ENCODE results near the gene CPNE2. TPM values are rescaled to one million over a fixed set of nuclear protein-coding genes. Genes with fewer than 3 reads are reported as not detected.

Gene CPNE2
- 10 to 100 TPM; 49.4 to 49.9 TPM for total RNA-seq
- polyA plus RNA-seq (ENCODE audit: insufficient read length in 6 of 6) = 10 to 100 TPM; 63.8 to 72.1 (median 67.8) TPM
- long read RNA-seq, donor 1, transcript CPNE2-201 (16 exons, 2,645 nt) = major isoform, 11 of 18 reads
- long read RNA-seq, donor 1, transcript CPNE2-209 (2 exons, 901 nt) = minor isoform, 7 of 18 reads
- long read RNA-seq, donor 1, partial matches to known transcripts = 0 of 18 reads
- long read RNA-seq, donor 1, other reads (novel, unspliced or antisense) = 0 of 18 reads
- long read RNA-seq, donor 2, transcript CPNE2-209 (2 exons, 901 nt) = minor isoform, 7 of 31 reads
- long read RNA-seq, donor 2, transcript CPNE2-201 (16 exons, 2,645 nt) = major isoform, 8 of 31 reads
- long read RNA-seq, donor 2, partial matches to known transcripts = 16 of 31 reads
- long read RNA-seq, donor 2, other reads (novel, unspliced or antisense) = 0 of 31 reads
- long read RNA-seq, donor 3, transcript CPNE2-201 (16 exons, 2,645 nt) = major isoform, 11 of 21 reads
- long read RNA-seq, donor 3, partial matches to known transcripts = 6 of 21 reads
- long read RNA-seq, donor 3, other reads (novel, unspliced or antisense) = 0 of 21 reads
- long read RNA-seq, donor 4, partial matches to known transcripts = 3 of 5 reads
- long read RNA-seq, donor 4, other reads (novel, unspliced or antisense) = 0 of 5 reads
- long read RNA-seq, donor 5, transcript CPNE2-201 (16 exons, 2,645 nt) = major isoform, 17 of 18 reads
- long read RNA-seq, donor 5, partial matches to known transcripts = 0 of 18 reads
- long read RNA-seq, donor 5, other reads (novel, unspliced or antisense) = 0 of 18 reads
- long read RNA-seq, donor 6, transcript CPNE2-201 (16 exons, 2,645 nt) = major isoform, 13 of 25 reads
- long read RNA-seq, donor 6, transcript CPNE2-209 (2 exons, 901 nt) = minor isoform, 10 of 25 reads
- long read RNA-seq, donor 6, partial matches to known transcripts = 0 of 25 reads
- long read RNA-seq, donor 6, other reads (novel, unspliced or antisense) = 0 of 25 reads
- long read RNA-seq, donor 7, partial matches to known transcripts = 0 of 5 reads
- long read RNA-seq, donor 7, other reads (novel, unspliced or antisense) = 0 of 5 reads
- long read RNA-seq, donor 8, transcript CPNE2-201 (16 exons, 2,645 nt) = major isoform, 18 of 22 reads
- long read RNA-seq, donor 8, partial matches to known transcripts = 0 of 22 reads
- long read RNA-seq, donor 8, other reads (novel, unspliced or antisense) = 0 of 22 reads
- long read RNA-seq, donor 9 = 0 reads
- long read RNA-seq, donor 10, partial matches to known transcripts = 0 of 4 reads
- long read RNA-seq, donor 10, other reads (novel, unspliced or antisense) = 0 of 4 reads
- long read RNA-seq, donor 11 = 0 reads
- long read RNA-seq, donor 12, transcript CPNE2-209 (2 exons, 901 nt) = minor isoform, 5 of 21 reads
- long read RNA-seq, donor 12, transcript CPNE2-201 (16 exons, 2,645 nt) = major isoform, 15 of 21 reads
- long read RNA-seq, donor 12, partial matches to known transcripts = 0 of 21 reads
- long read RNA-seq, donor 12, other reads (novel, unspliced or antisense) = 0 of 21 reads

GRCh38 chr16:57091975-57092785 lies at the start of gene CPNE2:
CPNE2 (plus strand) TSS chr16:57092583; CDS start chr16:57110743, 18,160 bp downstream.
- ATAC-seq = peak; percentile 80
- intact Hi-C loops (cut with DNase I) = no loop called here
- H3K27me3 ChIP-seq = no peaks in the 10 kb centered on the region

GRCh38 chr16:57043248-57043647 lies 49.1 kb upstream of the CPNE2 start:
- Histone ChIP-seq H3K9me3 (no peaks in the 10 kb centered on the region), H3K27me3 (no peaks in the 10 kb centered on the region), H3K36me3 (peaks cover 0 to 86% of the 10 kb centered on the region in 2 donors), H3K4me1 (peaks cover 11 to 73% of the 10 kb centered on the region in 2 donors), H3K4me3 (no peak overlapping the region), H3K27ac (peak overlapping the region in 1 of 2 donors; percentile 95)
- DNase-seq (no peak), ATAC-seq (no peak)
- intact Hi-C loops (cut with DNase I) = no loop called here
- no peak for TF ChIP-seq CTCF (IDR thresholded peaks at IDR 0.05)

More at GRCh38 chr16:57091975-57092785, at the start of gene CPNE2:
- H3K27ac ChIP-seq = peak within 1 kb of the TSS; percentile 85 to 92
- H3K4me3 ChIP-seq = peak within 1 kb of the TSS; percentile 82 to 91
- H3K36me3 ChIP-seq = no peaks in the 10 kb centered on the region
- TF ChIP-seq CTCF (IDR thresholded peaks at IDR 0.05) = no peak
- no peaks in the 10 kb centered on the region for H3K9me3 ChIP-seq
- DNase-seq = peak; percentile 61 to 93 (median 78)
- H3K4me1 ChIP-seq = peaks cover 4 to 48% of the 10 kb centered on the region in 2 donors

GRCh38 chr16:57044931-57045693 lies 47.3 kb upstream of the CPNE2 start:
- Histone ChIP-seq H3K9me3 (no peaks in the 10 kb centered on the region), H3K4me3 (no peak overlapping the region), H3K27me3 (no peaks in the 10 kb centered on the region), H3K27ac (no peak overlapping the region), H3K4me1 (peaks cover 5 to 54% of the 10 kb centered on the region in 2 donors), H3K36me3 (peaks cover 0 to 96% of the 10 kb centered on the region in 2 donors)
- ATAC-seq (no peak), DNase-seq (no peak)
- TF ChIP-seq CTCF (IDR thresholded peaks at IDR 0.05) = no peak
- intact Hi-C loops (cut with DNase I) = no loop called here

Measured in left lung (tissue), 14 donors.